Panc1 (cell line): ENCODE results near the gene E2F8.

Experiments
- CTCF ChIP-seq: fragments of 450-650 bp; IDR thresholded peaks from 2 replicates; pipeline ENCODE4 v1.5.1; 2017; ENCODE audit warnings: mild to moderate bottlenecking
- POLR2AphosphoS5 ChIP-seq: IDR thresholded peaks from 2 replicates; pipeline ENCODE4 v1.6.1; 2012; ENCODE audit warnings: mild to moderate bottlenecking, low read depth, low read length, moderate library complexity

- no peak for TF ChIP-seq CTCF
- TF ChIP-seq POLR2AphosphoS5: no peak
Observed at GRCh38 chr11:19187114-19187832, 53.5 kb downstream of the E2F8 start.
